ENCODE data around the gene TTC39C.

- TF ChIP-seq EP300 (IDR thresholded peaks at IDR 0.05) (no peak), CTCF (IDR thresholded peaks at IDR 0.05) (no peak), JUN (IDR thresholded peaks at IDR 0.05) (no peak), ELK1 (IDR thresholded peaks at IDR 0.05; ENCODE audit: low read depth, low read length) (no peak), HDAC2 (IDR thresholded peaks at IDR 0.05) (no peak), ESRRA (IDR thresholded peaks at IDR 0.05; ENCODE audit: borderline replicate concordance, low read length) (no peak), RCOR1 (IDR thresholded peaks at IDR 0.05; ENCODE audit: low read depth, low read length) (no peak)
These were observed 23.8 kb upstream of the TTC39C start for GRCh38 chr18:23990474-23991410.
